ENCODE measurements around the gene ZNF165.
"Not testable (repeated sequence)": the region's sequence is repeated elsewhere in the genome, so short reads cannot be mapped to it uniquely, and the experiment has no call there.

The ZNF165 gene

DNA sequence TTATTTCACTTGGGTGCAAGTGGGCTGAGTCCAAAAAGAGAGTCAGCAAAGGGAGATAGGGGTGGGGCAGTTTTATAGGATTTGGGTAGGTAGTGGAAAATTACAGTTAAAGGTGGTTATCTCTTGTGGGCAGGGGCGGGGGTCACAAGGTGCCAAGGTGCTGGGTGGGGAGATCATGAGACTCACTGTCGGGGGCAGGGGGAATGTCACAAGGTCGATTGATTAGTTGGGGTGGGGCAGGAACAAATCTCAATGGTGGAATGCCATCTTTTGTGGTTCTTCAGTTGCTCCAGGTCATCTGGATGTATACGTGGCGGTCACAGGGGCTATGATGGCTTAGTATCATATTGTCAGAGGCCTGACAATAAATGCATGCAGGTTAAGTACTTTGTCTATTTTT, 41.9 kb downstream of the ZNF165 start:
- DNase-seq: not testable (repeated sequence)

DNA sequence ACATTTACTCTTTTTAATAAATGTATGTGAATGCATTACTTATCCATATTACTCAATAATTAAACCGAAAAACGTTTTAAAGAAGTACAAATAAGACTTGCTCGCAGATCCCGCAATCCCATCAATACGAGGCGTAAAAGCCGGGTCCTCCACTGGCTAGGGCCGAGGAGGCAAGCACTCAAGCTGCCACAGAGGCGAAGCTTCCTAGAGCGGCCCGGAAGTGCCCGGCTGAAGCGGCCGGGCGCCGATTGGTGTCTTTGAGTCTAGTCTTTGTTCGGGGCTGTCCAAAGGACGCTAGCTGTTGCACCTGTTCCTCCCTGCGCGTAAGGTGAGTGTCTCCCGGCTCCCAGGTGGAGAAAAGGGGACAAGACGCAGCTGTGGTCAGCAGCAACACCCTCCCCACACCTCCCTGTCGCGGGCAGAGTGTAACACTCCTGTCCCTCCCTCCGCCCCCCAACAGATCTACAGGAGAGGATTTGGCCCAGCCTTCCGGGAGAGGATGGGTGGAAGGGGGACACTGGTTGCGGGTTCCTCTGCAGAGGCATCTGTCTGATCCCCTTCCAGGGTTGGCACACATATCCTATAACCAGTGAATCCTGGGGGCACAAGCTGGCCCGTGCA, 44.1 kb downstream of the ZNF165 start, which contains the start of gene ZSCAN16:
ZSCAN16 (plus strand) TSS at position 260 of the 621 bp plus-strand sequence. CDS start 835 bp downstream, outside the sequence.
- peak; percentile 61 for DNase-seq

DNA sequence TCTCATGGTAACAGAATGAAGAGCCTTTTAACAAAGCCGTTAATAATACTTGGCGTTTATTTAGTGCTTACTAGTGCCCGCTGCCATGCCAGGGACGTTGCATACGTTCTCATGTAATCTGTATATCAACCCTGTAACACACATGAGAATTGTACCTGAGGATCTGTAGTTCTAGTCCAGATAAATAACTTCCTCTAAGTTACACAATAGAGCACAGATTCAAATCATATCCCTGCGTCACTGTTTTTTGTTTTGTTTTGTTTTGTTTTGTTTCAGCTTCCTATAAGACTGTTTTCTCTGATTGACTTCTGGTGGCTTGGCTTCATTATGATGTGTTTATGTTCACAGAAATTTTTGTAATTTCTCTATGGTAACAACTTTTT, 44.6 kb downstream of the ZNF165 start:
- DNase-seq: no peak

DNA sequence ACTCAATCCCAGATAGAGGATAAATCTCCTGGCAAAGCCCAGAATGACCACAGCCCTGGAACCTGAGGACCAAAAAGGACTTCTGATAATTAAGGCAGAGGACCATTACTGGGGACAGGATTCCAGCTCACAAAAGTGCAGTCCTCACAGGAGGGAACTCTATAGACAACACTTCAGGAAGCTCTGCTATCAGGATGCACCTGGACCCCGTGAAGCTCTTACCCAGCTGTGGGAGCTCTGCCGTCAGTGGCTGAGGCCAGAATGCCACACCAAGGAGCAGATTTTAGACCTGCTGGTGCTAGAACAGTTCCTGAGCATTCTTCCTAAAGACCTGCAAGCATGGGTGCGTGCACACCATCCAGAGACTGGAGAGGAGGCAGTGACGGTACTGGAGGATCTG, 45.0 kb downstream of the ZNF165 start:
- no peak for DNase-seq

DNA sequence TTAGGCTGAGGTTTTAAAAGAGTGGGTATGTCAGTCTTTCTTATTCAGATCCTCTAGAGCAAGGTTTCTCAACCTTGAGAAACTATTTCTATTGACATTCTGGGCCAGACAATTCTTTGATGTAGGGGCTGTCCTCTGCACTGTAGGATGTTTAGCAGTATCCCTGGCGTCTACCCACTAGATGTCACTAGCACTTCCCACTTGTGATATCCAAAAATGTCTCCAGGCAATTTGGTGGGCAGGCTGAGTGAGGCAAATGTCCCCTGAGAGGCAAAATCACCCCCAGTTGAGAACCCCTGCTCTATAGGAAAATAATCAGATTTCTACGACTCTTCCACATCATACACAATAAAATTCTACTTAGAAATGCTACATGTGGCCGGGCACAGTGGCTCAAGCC, 53.6 kb downstream of the ZNF165 start:
- no peak for DNase-seq

DNA sequence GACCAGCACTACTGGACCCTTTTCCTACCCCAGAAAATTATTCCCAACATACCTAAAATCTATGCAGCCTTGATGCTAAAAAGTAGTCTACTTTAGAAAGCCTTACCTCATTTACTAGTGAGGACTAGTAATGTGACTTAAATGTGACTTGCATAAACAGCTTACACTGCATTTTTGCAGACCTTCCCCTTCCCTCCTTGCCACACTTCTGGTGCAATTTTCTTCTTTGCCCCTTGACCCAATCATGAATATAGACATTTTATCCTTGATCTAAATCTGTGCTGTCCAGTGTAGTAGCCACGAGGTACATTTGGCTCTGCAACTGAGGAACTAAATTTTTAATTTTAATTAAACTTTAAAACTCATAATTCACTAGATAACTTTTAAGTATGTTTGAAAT, 54.3 kb downstream of the ZNF165 start:
- no peak for DNase-seq

DNA sequence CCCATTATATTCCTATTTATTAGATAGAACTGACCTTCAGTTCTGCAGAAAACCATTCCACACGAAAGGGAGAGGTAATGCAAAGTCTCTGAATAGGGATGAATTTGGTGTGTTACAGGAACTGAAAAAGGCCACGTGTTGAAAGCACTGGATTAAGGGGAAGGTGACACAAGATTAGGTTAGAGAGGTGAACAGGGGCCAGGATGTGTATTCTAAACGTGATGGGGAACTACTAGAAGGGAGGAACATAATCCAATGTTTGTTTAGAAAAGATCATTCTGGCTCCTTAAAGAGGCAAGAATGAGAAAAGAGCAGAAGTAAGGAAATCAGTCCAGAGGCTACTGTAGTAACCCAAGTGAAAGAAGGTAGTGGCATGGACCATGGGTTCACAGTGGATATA, 55.0 kb downstream of the ZNF165 start:
- no peak for DNase-seq

DNA sequence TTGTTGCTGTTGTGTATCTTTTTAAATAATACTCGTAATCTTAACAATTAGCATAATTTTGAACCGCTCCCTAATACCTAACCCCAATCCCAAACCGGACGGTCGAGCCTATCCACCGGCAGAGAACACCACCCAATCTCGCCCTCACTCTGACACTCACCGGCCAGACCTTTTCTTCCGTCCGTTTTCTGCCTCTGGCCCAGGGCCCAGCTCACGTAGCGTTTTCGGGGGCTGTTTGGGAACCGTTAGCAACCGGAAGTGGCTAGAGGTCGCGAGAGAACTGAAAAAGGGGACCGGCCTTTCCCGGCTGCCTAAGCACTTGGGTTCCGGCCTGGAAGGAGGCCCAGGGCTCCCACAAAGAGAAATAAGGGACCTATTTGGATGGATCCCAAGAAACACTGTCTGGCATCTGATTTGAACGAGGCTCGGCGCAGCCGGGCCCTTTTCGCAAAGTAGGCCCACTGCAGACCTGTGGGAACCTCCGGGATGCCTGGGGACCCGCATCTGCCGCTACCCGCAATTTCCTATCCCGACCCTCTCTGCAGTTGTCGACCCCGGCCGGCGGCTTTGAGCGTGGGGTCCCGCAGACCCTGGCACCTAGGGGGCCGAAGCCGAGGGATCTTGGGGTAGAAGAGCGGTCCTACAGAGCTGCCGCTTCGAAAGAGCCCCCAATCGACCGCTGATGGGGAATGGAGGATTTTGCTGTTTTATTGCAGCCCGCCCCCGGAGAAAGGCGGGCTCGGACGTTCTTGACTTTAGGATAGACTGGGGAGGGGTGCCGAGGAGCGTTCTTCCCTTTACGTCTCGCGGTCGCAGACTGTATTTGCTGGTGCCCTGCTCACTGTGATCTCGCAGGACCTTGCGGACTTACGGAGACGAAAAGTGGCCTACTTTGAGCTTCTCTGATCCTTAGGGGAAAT, 56.5 kb downstream of the ZNF165 start:
- DNase-seq: peak; percentile 65

DNA sequence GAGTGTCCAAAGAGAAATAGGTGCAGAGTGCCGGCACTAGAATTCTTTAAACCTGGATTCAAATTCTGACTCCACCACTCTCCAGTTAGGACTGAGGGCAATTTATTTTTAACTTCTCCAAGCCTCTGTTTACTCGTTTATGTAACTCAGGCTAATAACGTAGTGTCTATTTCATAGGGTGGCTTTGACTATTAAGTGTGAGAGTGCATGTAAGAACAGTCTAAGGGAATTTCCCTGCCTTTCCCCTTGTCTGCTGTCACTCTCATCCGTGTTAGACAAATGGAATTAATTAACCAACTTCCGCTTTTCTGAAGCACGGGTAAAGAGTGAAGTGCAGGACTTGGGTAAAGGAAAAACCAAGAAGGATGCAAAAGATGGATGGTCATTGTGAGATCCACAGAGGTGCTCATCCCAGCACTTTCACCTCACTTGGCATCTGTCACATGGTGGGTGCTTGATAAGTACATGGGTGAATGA, 57.2 kb downstream of the ZNF165 start:
- DNase-seq: no peak

All from NCI-H187 treated with DMSO at 0.1 percent for 48 hours (cell line).